WTC11 (cell line): Measurements from ENCODE around the gene DYSF.

ENCODE experiments used
- CTCF ChIP-seq: fragments of 200-600 bp; IDR thresholded peaks from 2 replicates; pipeline ENCODE4 v1.8.0; 2022; ENCODE audit warnings: antibody characterized with exemption
- GABPB1 ChIP-seq: sonication (generic); formaldehyde crosslinking; IDR thresholded peaks from 2 replicates; pipeline ENCODE4 v1.8.1; 2023; ENCODE audit warnings: mild to moderate bottlenecking, missing genetic modification reagents
- IRF2 ChIP-seq: sonication (generic); formaldehyde crosslinking; IDR thresholded peaks from 2 replicates; pipeline ENCODE4 v1.8.0; 2022; ENCODE audit warnings: low read depth, missing genetic modification reagents, borderline replicate concordance
- JUN ChIP-seq: sonication (generic); formaldehyde crosslinking; IDR thresholded peaks from 2 replicates; pipeline ENCODE4 v1.8.0; 2023; ENCODE audit warnings: mild to moderate bottlenecking, missing genetic modification reagents
- MXD4 ChIP-seq: fragments of 250-450 bp; sonication (Bioruptor Pico); IDR thresholded peaks from 2 replicates; pipeline ENCODE4 v1.8.0; 2021; ENCODE audit warnings: mild to moderate bottlenecking, moderate library complexity, borderline replicate concordance
- TF ChIP-seq, protein P1 (sequence below): sonication (generic); formaldehyde crosslinking; conservative IDR thresholded peaks from 2 replicates; pipeline ENCODE4 v1.8.1; 2022; ENCODE audit warnings: mild to moderate bottlenecking, missing genetic modification reagents
- TF ChIP-seq, protein P2 (sequence below): sonication (generic); formaldehyde crosslinking; IDR thresholded peaks from 2 replicates; pipeline ENCODE4 v1.8.1; 2022; ENCODE audit warnings: low read depth, mild to moderate bottlenecking, moderate library complexity, missing genetic modification reagents, borderline replicate concordance
- TF ChIP-seq, protein P3 (sequence below): sonication (generic); formaldehyde crosslinking; IDR thresholded peaks from 2 replicates; pipeline ENCODE4 v1.8.1; 2022; ENCODE audit warnings: mild to moderate bottlenecking, moderate library complexity, missing genetic modification reagents
- TF ChIP-seq, protein P4 (sequence below): sonication (generic); formaldehyde crosslinking; IDR thresholded peaks from 2 replicates; pipeline ENCODE4 v1.8.1; 2023; ENCODE audit warnings: mild to moderate bottlenecking, missing genetic modification reagents, moderate library complexity

DNA sequence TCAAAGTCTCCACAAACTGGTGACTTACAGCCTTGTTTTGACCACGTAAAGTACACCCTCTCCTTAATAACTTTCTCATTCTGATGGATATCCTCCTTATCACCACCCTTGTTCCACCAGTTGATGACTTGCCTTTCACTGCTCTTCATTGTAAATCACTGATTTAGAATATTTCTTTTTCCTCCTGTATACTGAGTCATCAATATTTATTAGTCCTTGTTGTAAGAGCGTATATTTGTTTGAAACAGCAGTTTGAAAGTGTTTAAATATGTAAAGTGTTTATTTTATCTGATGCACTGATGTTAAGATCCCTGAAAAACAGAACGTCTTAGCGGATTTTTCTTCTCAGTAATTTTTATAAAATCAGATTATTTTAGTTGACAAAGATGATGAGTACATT, 34.2 kb upstream of the DYSF start:
- no peak for TF ChIP-seq CTCF
- no peak for TF ChIP-seq JUN (CRISPR knock-in tag)
- TF ChIP-seq, protein P1, sequence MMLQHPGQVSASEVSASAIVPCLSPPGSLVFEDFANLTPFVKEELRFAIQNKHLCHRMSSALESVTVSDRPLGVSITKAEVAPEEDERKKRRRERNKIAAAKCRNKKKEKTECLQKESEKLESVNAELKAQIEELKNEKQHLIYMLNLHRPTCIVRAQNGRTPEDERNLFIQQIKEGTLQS (CRISPR knock-in tag): no peak
- TF ChIP-seq, protein P2, sequence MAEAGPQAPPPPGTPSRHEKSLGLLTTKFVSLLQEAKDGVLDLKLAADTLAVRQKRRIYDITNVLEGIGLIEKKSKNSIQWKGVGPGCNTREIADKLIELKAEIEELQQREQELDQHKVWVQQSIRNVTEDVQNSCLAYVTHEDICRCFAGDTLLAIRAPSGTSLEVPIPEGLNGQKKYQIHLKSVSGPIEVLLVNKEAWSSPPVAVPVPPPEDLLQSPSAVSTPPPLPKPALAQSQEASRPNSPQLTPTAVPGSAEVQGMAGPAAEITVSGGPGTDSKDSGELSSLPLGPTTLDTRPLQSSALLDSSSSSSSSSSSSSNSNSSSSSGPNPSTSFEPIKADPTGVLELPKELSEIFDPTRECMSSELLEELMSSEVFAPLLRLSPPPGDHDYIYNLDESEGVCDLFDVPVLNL (CRISPR knock-in tag): no peak
- TF ChIP-seq IRF2 (CRISPR knock-in tag): no peak
- TF ChIP-seq MXD4 (CRISPR knock-in tag): no peak
- TF ChIP-seq, protein P3, sequence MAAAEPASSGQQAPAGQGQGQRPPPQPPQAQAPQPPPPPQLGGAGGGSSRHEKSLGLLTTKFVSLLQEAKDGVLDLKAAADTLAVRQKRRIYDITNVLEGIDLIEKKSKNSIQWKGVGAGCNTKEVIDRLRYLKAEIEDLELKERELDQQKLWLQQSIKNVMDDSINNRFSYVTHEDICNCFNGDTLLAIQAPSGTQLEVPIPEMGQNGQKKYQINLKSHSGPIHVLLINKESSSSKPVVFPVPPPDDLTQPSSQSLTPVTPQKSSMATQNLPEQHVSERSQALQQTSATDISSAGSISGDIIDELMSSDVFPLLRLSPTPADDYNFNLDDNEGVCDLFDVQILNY (CRISPR knock-in tag): no peak
- TF ChIP-seq GABPB1 (CRISPR knock-in tag): no peak
- TF ChIP-seq, protein P4, sequence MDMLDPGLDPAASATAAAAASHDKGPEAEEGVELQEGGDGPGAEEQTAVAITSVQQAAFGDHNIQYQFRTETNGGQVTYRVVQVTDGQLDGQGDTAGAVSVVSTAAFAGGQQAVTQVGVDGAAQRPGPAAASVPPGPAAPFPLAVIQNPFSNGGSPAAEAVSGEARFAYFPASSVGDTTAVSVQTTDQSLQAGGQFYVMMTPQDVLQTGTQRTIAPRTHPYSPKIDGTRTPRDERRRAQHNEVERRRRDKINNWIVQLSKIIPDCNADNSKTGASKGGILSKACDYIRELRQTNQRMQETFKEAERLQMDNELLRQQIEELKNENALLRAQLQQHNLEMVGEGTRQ (CRISPR knock-in tag): no peak
